Stomach (tissue), 9 donors: ENCODE measurements around the gene CDKN2B. TPM values are rescaled to one million over a fixed set of nuclear protein-coding genes. Genes with fewer than 3 reads are reported as not detected.

Experiments used
- DNase-seq, 2 donors: peaks; one replicate each; pipeline versions ENCODE4 v3.0.0 to v3.0.0-alpha.2; 2013 to 2019
- H3K27ac ChIP-seq, 5 donors: fragments of 200-600 bp in 4 of 5; sonication (generic) in 4 of 5; one replicate each; pipeline ENCODE4 v1.5.1; 2013 to 2019; ENCODE audit warnings: mild to moderate bottlenecking in 1 of 5, moderate library complexity in 1 of 5
- H3K27me3 ChIP-seq, 3 donors: fragments of 200-600 bp; sonication (generic); one replicate each; pipeline ENCODE4 v1.5.1; 2017 to 2019; ENCODE audit warnings: mixed run types in 1 of 3
- H3K36me3 ChIP-seq, 4 donors: fragments of 200-600 bp; sonication (generic); 1 replicate in 3 of 4; 2 replicates in 1 of 4; pipeline ENCODE4 v1.5.1; 2016 to 2019
- H3K4me1 ChIP-seq, 4 donors: fragments of 200-600 bp; sonication (generic); one replicate each; pipeline ENCODE4 v1.5.1; 2016 to 2019
- H3K4me3 ChIP-seq, 4 donors: fragments of 200-600 bp; sonication (generic) in 3 of 4; one replicate each; pipeline ENCODE4 v1.5.1; 2016 to 2019; ENCODE audit warnings: mild to moderate bottlenecking in 1 of 4
- H3K9me3 ChIP-seq, 4 donors: fragments of 200-600 bp; sonication (generic); one replicate each; pipeline ENCODE4 v1.5.1; 2016 to 2019
- EP300 ChIP-seq: sonication (generic); formaldehyde crosslinking; IDR thresholded peaks from one replicate; pipeline ENCODE4 v1.6.1; 2017; ENCODE audit warnings: antibody characterized with exemption
- POLR2A ChIP-seq, 4 donors: fragments of 450-650 bp; IDR thresholded peaks; one replicate each; pipeline ENCODE4 v1.6.1; 2016; ENCODE audit warnings: antibody characterized with exemption in 4 of 4, control low read depth in 2 of 4, mild to moderate bottlenecking in 1 of 4, moderate library complexity in 1 of 4
- POLR2AphosphoS5 ChIP-seq, 3 donors: sonication (generic); formaldehyde crosslinking; IDR thresholded peaks; one replicate each; pipeline ENCODE4 v1.6.1; 2016; ENCODE audit warnings: antibody characterized with exemption in 3 of 3
- WGBS, 5 donors: extraction: QIAGEN DNeasy Blood & Tissue Kit in 3 of 5; methylation state at CpG; one replicate each; pipeline versions ENCODE4 v1.1.5 to v1.1.7; 2013 to 2018; 5-methylcytosine and 5-hydroxymethylcytosine counted together
- intact Hi-C: fragments of 100-400 bp; cut with DNase I; formaldehyde crosslinking; loops from one replicate; pipeline ENCODE4 v1.15.1; 2023; ENCODE audit warnings: low total_unique reads
- polyA plus RNA-seq, 3 donors: library from polyadenylated mRNA; stranded (reverse); fragments of 200-250 nt; gene quantifications; one replicate each; pipeline ENCODE4 v1.2.3, GENCODE V29; 2013
- total RNA-seq, 5 donors: library from RNA; depleted of rRNA; stranded (reverse); fragments of >200 nt; gene quantifications; one replicate each; pipeline versions ENCODE4 v1.1.0 to v1.2.3, GENCODE V29; 2014 to 2016
- TF ChIP-seq, protein P1 (sequence below), 7 experiments: fragments of 450-650 bp in 4 of 7; fragments of 200-600 bp in 3 of 7; sonication (generic) in 3 of 7; IDR thresholded peaks; one replicate each; pipeline ENCODE4 v1.5.1; 2016 to 2019; ENCODE audit warnings: antibody characterized with exemption in 7 of 7, control low read depth in 2 of 7, mild to moderate bottlenecking in 1 of 7
- donor health status: healthy with polysubstance abuse.
- donor health status: Bipolar disorder and iron deficiency.
- donor health status: healthy.

The CDKN2B gene
- total and polyA plus RNA-seq, 8 donors: 0.58 to 152 (median 4.7) TPM; not detected in 1

DNA sequence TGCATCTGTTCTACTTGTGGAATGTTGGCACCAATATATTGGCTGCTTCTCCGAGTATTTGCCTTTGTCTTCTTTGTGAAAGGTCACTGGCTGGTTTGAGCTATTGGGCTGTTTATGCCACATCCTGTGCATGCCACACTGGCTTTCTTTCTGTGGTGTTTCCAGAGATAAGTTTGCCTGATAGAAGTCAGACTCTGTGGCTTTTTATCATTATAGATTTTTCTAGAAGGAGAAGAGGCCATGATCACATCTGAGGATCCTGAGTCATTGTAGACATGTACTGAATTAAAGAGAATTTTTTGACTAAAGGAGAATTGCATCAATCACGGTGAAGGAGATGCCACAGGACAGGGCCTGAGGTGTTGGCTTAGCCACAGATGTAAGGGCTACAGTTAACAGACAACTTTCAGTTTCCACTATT, 26.5 kb upstream of the CDKN2B start:
- Histone ChIP-seq H3K4me1 (peaks cover 0 to 13% (median 5%) of the 10 kb centered on the region in 4 donors), H3K36me3 (no peaks in the 10 kb centered on the region), H3K27ac (no peak overlapping the region), H3K27me3 (no peaks in the 10 kb centered on the region), H3K4me3 (no peak overlapping the region), H3K9me3 (no peaks in the 10 kb centered on the region)
- no peak for DNase-seq
- TF ChIP-seq, protein P1, sequence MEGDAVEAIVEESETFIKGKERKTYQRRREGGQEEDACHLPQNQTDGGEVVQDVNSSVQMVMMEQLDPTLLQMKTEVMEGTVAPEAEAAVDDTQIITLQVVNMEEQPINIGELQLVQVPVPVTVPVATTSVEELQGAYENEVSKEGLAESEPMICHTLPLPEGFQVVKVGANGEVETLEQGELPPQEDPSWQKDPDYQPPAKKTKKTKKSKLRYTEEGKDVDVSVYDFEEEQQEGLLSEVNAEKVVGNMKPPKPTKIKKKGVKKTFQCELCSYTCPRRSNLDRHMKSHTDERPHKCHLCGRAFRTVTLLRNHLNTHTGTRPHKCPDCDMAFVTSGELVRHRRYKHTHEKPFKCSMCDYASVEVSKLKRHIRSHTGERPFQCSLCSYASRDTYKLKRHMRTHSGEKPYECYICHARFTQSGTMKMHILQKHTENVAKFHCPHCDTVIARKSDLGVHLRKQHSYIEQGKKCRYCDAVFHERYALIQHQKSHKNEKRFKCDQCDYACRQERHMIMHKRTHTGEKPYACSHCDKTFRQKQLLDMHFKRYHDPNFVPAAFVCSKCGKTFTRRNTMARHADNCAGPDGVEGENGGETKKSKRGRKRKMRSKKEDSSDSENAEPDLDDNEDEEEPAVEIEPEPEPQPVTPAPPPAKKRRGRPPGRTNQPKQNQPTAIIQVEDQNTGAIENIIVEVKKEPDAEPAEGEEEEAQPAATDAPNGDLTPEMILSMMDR (IDR thresholded peaks at IDR 0.05): no peak
- TF ChIP-seq POLR2AphosphoS5 (IDR thresholded peaks at IDR 0.05) (no peak), EP300 (no peak), POLR2A (IDR thresholded peaks at IDR 0.05) (no peak)
- intact Hi-C loops: no loop called here
- 77 to 91% (median 85%) methylated on average over 2 of the region's 2 CpGs for WGBS, 5 donors

DNA sequence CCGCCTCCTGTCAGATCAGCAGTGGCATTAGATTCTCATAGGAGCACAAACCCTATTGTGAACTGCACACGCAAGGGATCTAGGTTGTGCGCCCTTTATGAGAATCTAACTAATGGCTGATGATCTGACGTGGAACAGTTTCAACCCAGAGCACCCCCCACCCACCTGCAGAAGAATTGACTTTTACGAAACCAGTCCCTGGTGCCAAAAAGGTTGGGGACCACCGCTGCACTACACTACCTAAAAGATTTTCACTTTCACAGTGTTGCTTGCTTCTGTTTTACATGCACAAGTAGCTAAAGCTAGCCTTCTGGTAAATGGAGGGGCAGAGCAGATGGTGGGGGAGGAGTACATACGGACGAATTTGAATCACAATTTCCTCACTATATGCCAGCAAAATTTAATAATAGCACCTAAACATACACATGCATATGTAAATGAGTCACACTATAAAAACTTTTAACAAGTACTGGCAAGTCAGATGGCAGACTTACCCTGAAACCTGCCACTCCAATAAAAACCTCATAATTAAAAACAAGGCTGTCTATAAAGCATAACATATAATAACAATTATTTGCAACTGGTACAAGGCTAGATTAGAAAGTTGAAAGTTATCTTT, 24.0 kb upstream of the CDKN2B start:
- no peaks in the 10 kb centered on the region for H3K27me3 ChIP-seq
- no peaks in the 10 kb centered on the region for H3K9me3 ChIP-seq
- 75 to 86% (median 83%) methylated on average over 8 of the region's 8 CpGs for WGBS, 5 donors
- H3K4me3 ChIP-seq: no peak overlapping the region
- H3K4me1 ChIP-seq: peaks cover 1 to 12% (median 4%) of the 10 kb centered on the region in 4 donors
- H3K27ac ChIP-seq: no peak overlapping the region
- TF ChIP-seq POLR2AphosphoS5 (IDR thresholded peaks at IDR 0.05): no peak
- TF ChIP-seq POLR2A (IDR thresholded peaks at IDR 0.05): no peak
- TF ChIP-seq, protein P1 (IDR thresholded peaks at IDR 0.05): no peak
- TF ChIP-seq EP300: no peak
- DNase-seq: no peak
- intact Hi-C loops: no loop called here
- no peaks in the 10 kb centered on the region for H3K36me3 ChIP-seq

DNA sequence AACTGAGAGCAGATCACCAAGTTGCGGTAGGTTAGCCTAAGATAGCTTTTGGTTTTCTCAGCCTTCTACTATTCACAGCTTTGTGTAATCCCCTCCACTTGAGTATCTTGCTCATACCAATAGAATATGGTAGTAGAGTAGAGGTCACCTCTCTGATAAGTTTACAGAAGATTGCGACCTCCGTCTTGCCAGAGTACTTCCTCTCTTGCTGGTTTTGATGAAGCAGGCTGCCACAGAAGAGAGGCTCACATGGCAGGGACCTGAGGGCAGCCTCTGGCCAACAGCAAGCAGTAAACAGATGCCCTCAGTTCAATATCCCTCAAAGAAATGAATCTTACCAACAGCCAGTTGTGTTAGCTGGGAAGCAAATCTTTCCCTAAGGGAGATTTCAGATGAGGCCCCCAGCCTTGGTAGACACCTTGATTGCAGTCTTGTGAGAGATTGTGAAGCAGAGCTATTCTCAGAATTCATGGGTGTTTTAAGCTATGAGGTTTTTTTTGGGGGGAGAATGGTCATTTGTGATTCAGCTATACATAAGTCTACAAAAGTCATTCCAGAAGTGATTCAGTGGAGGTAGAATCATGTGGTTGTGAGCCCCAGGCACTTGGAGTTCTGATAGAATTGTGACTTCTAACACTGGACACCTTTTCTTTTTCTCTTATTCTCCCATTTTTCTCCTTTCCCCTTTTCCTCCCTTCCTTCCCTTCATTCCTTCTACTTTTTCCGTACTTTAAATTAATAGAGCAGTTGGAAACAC, 22.7 kb upstream of the CDKN2B start:
- DNase-seq: no peak
- no peak for TF ChIP-seq POLR2AphosphoS5 (IDR thresholded peaks at IDR 0.05)
- TF ChIP-seq, protein P1 (IDR thresholded peaks at IDR 0.05): no peak
- TF ChIP-seq POLR2A (IDR thresholded peaks at IDR 0.05): no peak
- TF ChIP-seq EP300: no peak
- H3K4me1 ChIP-seq: peaks cover 0 to 10% (median 2%) of the 10 kb centered on the region in 4 donors
- intact Hi-C loops: no loop called here
- no peak overlapping the region for H3K27ac ChIP-seq
- no peaks in the 10 kb centered on the region for H3K36me3 ChIP-seq
- WGBS, 5 donors: 64 to 75% (median 73%) methylated on average over 4 of the region's 4 CpGs
- H3K4me3 ChIP-seq: no peak overlapping the region
- H3K27me3 ChIP-seq: peaks cover 0 to 2% (median 0%) of the 10 kb centered on the region in 3 donors
- no peaks in the 10 kb centered on the region for H3K9me3 ChIP-seq

DNA sequence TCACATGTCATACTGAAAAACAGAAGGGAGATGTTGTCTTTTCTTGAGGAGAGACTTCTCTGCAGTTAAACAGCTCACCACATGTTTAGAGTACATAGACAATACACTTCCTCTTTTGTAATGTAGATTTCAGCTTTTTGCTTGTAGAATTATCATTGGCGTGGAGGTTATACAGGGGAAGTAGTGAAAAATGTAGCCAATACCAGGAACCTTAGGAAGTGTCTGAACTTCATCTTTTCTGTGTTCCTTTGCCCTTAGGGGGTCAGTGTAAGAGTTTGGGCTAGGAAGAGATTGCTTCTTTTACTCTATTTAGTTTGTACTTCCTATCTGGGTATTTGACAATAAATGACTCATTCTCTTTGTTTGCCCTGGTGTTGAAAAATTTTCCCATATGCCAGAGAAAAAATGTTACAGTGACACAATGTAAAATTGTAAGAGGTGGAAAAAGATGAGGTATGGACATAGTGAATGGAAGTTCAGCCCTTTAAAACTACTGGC, 21.0 kb upstream of the CDKN2B start:
- intact Hi-C loops: no loop called here
- Histone ChIP-seq H3K27ac (peak overlapping the region in 1 of 5 donors; percentile 5), H3K4me3 (no peak overlapping the region), H3K36me3 (no peaks in the 10 kb centered on the region), H3K4me1 (peaks cover 0 to 10% (median 2%) of the 10 kb centered on the region in 4 donors), H3K27me3 (peaks cover 0 to 18% (median 0%) of the 10 kb centered on the region in 3 donors), H3K9me3 (no peaks in the 10 kb centered on the region)
- 21 to 33% (median 31%) methylated on average over 1 of the region's 1 CpG for WGBS, 5 donors
- DNase-seq: peak in 1 of 2 donors; percentile 16
- TF ChIP-seq, protein P1 (IDR thresholded peaks at IDR 0.05): no peak
- TF ChIP-seq POLR2A (IDR thresholded peaks at IDR 0.05) (no peak), POLR2AphosphoS5 (IDR thresholded peaks at IDR 0.05) (no peak), EP300 (no peak)
